H9 (cell line): ENCODE measurements around the gene DOC2A. TPM values are rescaled to one million over a fixed set of nuclear protein-coding genes. Genes with fewer than 3 reads are reported as not detected.

Source experiments
- DNase-seq: peaks from one replicate; pipeline ENCODE4 v3.0.0-alpha.2; 2017
- H2AFZ ChIP-seq: one replicate; pipeline ENCODE4 v1.6.1; 2013; ENCODE audit warnings: mild to moderate bottlenecking, low read length, control low read depth, moderate library complexity
- H2AK5ac ChIP-seq: 2 replicates; pipeline ENCODE4 v1.6.1; 2013; ENCODE audit warnings: low read length, control low read depth, mixed read lengths; ENCODE audit not compliant: insufficient read length
- H2BK120ac ChIP-seq: one replicate; pipeline ENCODE4 v1.6.1; 2013; ENCODE audit warnings: low read depth, mild to moderate bottlenecking, low read length, control low read depth, inconsistent platforms; ENCODE audit not compliant: poor library complexity, severe bottlenecking
- H2BK12ac ChIP-seq: 2 replicates; pipeline ENCODE4 v1.6.1; 2013; ENCODE audit warnings: low read length, control low read depth, mixed read lengths, low read depth; ENCODE audit not compliant: insufficient read length
- H2BK15ac ChIP-seq: 2 replicates; pipeline ENCODE4 v1.6.1; 2013; ENCODE audit warnings: low read depth, low read length, control low read depth
- H2BK20ac ChIP-seq: one replicate; pipeline ENCODE4 v1.6.1; 2013; ENCODE audit warnings: low read depth, mild to moderate bottlenecking, low read length, control low read depth, inconsistent platforms; ENCODE audit not compliant: poor library complexity, severe bottlenecking
- H2BK5ac ChIP-seq: 2 replicates; pipeline ENCODE4 v1.6.1; 2013; ENCODE audit warnings: low read length, control low read depth, mixed read lengths; ENCODE audit not compliant: insufficient read length
- H3K14ac ChIP-seq: 2 replicates; pipeline ENCODE4 v1.6.1; 2013; ENCODE audit warnings: low read length, control low read depth; ENCODE audit not compliant: insufficient read depth
- H3K18ac ChIP-seq: 2 replicates; pipeline ENCODE4 v1.6.1; 2013; ENCODE audit warnings: low read depth, mild to moderate bottlenecking, mixed read lengths, low read length, control low read depth; ENCODE audit not compliant: insufficient read length
- H3K23ac ChIP-seq: 2 replicates; pipeline ENCODE4 v1.6.1; 2013; ENCODE audit warnings: low read length, control low read depth, mixed read lengths, low read depth; ENCODE audit not compliant: insufficient read length
- H3K23me2 ChIP-seq: 2 replicates; pipeline ENCODE4 v1.6.1; 2013; ENCODE audit warnings: low read depth, mild to moderate bottlenecking, mixed read lengths, low read length, control low read depth; ENCODE audit not compliant: insufficient read length, poor library complexity, severe bottlenecking
- H3K27ac ChIP-seq: 2 replicates; pipeline ENCODE4 v1.5.1; 2013; ENCODE audit warnings: low read length, control low read depth, mixed read lengths, low read depth; ENCODE audit not compliant: insufficient read length
- H3K27me3 ChIP-seq: 2 replicates; pipeline ENCODE4 v1.6.1; 2013; ENCODE audit warnings: low read length, control low read depth, inconsistent platforms; ENCODE audit not compliant: insufficient read depth
- H3K4ac ChIP-seq: 2 replicates; pipeline ENCODE4 v1.6.1; 2013; ENCODE audit warnings: low read depth, mild to moderate bottlenecking, control low read depth, inconsistent platforms, low read length, moderate library complexity
- H3K4me1 ChIP-seq: 2 replicates; pipeline ENCODE4 v1.6.1; 2013; ENCODE audit warnings: low read length, control low read depth, inconsistent platforms; ENCODE audit not compliant: insufficient read depth
- H3K4me2 ChIP-seq: 2 replicates; pipeline ENCODE4 v1.6.1; 2013; ENCODE audit warnings: low read length, control low read depth, mixed read lengths; ENCODE audit not compliant: insufficient read length, insufficient read depth
- H3K56ac ChIP-seq: 2 replicates; pipeline ENCODE4 v1.6.1; 2013; ENCODE audit warnings: low read depth, mild to moderate bottlenecking, mixed read lengths, low read length, control low read depth; ENCODE audit not compliant: insufficient read length
- H3K79me1 ChIP-seq: 2 replicates; pipeline ENCODE4 v1.6.1; 2013; ENCODE audit warnings: low read depth, mild to moderate bottlenecking, moderate library complexity, low read length, control low read depth, inconsistent platforms; ENCODE audit not compliant: insufficient read depth, poor library complexity, severe bottlenecking
- H3K79me2 ChIP-seq: 2 replicates; pipeline ENCODE4 v1.6.1; 2013; ENCODE audit warnings: low read length, control low read depth, inconsistent platforms; ENCODE audit not compliant: insufficient read depth
- H3K9ac ChIP-seq: 2 replicates; pipeline ENCODE4 v1.6.1; 2013; ENCODE audit warnings: low read length, control low read depth, mixed read lengths; ENCODE audit not compliant: insufficient read length; ENCODE audit errors: extremely low read depth
- H3K9me3 ChIP-seq: one replicate; pipeline ENCODE4 v1.6.1; 2013; ENCODE audit warnings: low read depth, low read length, inconsistent platforms; ENCODE audit not compliant: control insufficient read depth
- H3T11ph ChIP-seq: one replicate; pipeline ENCODE4 v1.6.1; 2013; ENCODE audit warnings: mild to moderate bottlenecking, low read length, control low read depth, inconsistent platforms
- H4K20me1 ChIP-seq: one replicate; pipeline ENCODE4 v1.6.1; 2013; ENCODE audit not compliant: control insufficient read depth, insufficient read length, insufficient read depth
- H4K5ac ChIP-seq: 2 replicates; pipeline ENCODE4 v1.6.1; 2013; ENCODE audit warnings: low read depth, mild to moderate bottlenecking, mixed read lengths, low read length, control low read depth; ENCODE audit not compliant: insufficient read length
- H4K8ac ChIP-seq: replicated peaks from 2 replicates; pipeline ENCODE4 v1.6.1; 2013; ENCODE audit warnings: low read length, control low read depth, mixed read lengths, low read depth; ENCODE audit not compliant: insufficient read length
- H4K91ac ChIP-seq: 2 replicates; pipeline ENCODE4 v1.6.1; 2013; ENCODE audit warnings: low read depth, mild to moderate bottlenecking, moderate library complexity, mixed read lengths, low read length, control low read depth; ENCODE audit not compliant: insufficient read length
- H3K27ac Mint-ChIP-seq, 3 experiments: 2 replicates in 2 of 3; 3 replicates in 1 of 3; pipeline ENCODE4 v1.8.0; 2020 to 2021; ENCODE audit warnings: mixed read lengths in 3 of 3, mild to moderate bottlenecking in 1 of 3, moderate library complexity in 1 of 3
- H3K27me3 Mint-ChIP-seq: 2 replicates; pipeline ENCODE4 v1.8.0; 2021; ENCODE audit warnings: low read depth, mild to moderate bottlenecking, moderate library complexity, mixed read lengths
- H3K36me3 Mint-ChIP-seq, 3 experiments: 2 replicates in 2 of 3; 3 replicates in 1 of 3; pipeline ENCODE4 v1.8.0; 2020 to 2021; ENCODE audit warnings: low read depth in 3 of 3, mixed read lengths in 3 of 3; ENCODE audit not compliant: insufficient read depth in 1 of 3
- H3K4me1 Mint-ChIP-seq, 2 experiments: 2 replicates each; pipeline ENCODE4 v1.8.0; 2020; ENCODE audit warnings: mixed read lengths in 2 of 2
- H3K4me3 Mint-ChIP-seq, 2 experiments: 2 replicates in 1 of 2; 3 replicates in 1 of 2; pipeline ENCODE4 v1.8.0; 2020 to 2021; ENCODE audit warnings: mild to moderate bottlenecking in 2 of 2, mixed read lengths in 2 of 2, moderate library complexity in 1 of 2
- H3K9me3 Mint-ChIP-seq, 2 experiments: 2 replicates in 1 of 2; 3 replicates in 1 of 2; pipeline ENCODE4 v1.8.0; 2020; ENCODE audit warnings: mild to moderate bottlenecking in 2 of 2, mixed read lengths in 2 of 2, moderate library complexity in 1 of 2
- CTCF ChIP-seq: fragments of 200-600 bp; sonication (generic); conservative IDR thresholded peaks from 3 replicates; pipeline ENCODE4 v1.8.0; 2021; ENCODE audit warnings: antibody characterized with exemption, mild to moderate bottlenecking
- WGBS: extraction: QIAGEN DNeasy Blood & Tissue Kit; methylation state at CpG from one replicate; pipeline ENCODE4 v1.1.7; 2013; ENCODE audit warnings: missing lambda C conversion rate, low lambda C conversion rate, mixed read lengths; ENCODE audit not compliant: insufficient read length; ENCODE audit errors: extremely low coverage; 5-methylcytosine and 5-hydroxymethylcytosine counted together
- total RNA-seq: library from RNA; stranded (reverse); gene quantifications from 2 replicates; pipeline ENCODE4 v1.2.1, GENCODE V29; 2021

The DOC2A gene
- total RNA-seq, 1 experiment from 2014 or later = 12.2 TPM

GRCh38 chr16:30023586-30023985 lies 12.8 kb upstream of the DOC2A start:
- Histone ChIP-seq H3K14ac (no peak overlapping the region), H4K20me1 (no peaks in the 10 kb centered on the region), H3K9me3 (no peaks in the 10 kb centered on the region), H2BK15ac (no peak overlapping the region), H2AK5ac (no peak overlapping the region), H3K4me1 (no peaks in the 10 kb centered on the region), H3K56ac (no peak overlapping the region), H2BK12ac (no peak overlapping the region), H2BK5ac (no peak overlapping the region), H3K79me1 (no peaks in the 10 kb centered on the region), H2AFZ (no peak overlapping the region), H3K9ac (no peak overlapping the region), H2BK120ac (no peak overlapping the region), H2BK20ac (no peak overlapping the region), H4K91ac (no peak overlapping the region), H3K79me2 (no peaks in the 10 kb centered on the region), H3K27me3 (no peaks in the 10 kb centered on the region; the same call in 1 of the 2 replicates), H3K23me2 (peaks cover 4% of the 10 kb centered on the region), H4K5ac (no peak overlapping the region), H3T11ph (no peak overlapping the region), H3K18ac (no peak overlapping the region), H3K4me2 (no peak overlapping the region), H3K23ac (no peak overlapping the region), H3K27ac (no peak overlapping the region), H3K4ac (no peak overlapping the region), H4K8ac (no peak overlapping the region)
- no CpG with 5 or more reads among the region's 11 CpGs for WGBS
- no peak for DNase-seq
- Mint-ChIP-seq H3K27ac (no peak overlapping the region; a peak in 1 of 7 replicates), H3K9me3 (no peaks in the 10 kb centered on the region; a peak in 1 of 5 replicates), H3K27me3 (peaks cover 2% of the 10 kb centered on the region), H3K4me1 (peaks cover 4 to 16% of the 10 kb centered on the region in 2 experiments), H3K36me3 (peaks cover 6 to 16% (median 11%) of the 10 kb centered on the region in 3 experiments; a peak in 5 of 7 replicates), H3K4me3 (no peak overlapping the region)
- TF ChIP-seq CTCF = no peak
